Measurements from ENCODE around the gene KDM5C.
"Not testable (repeated sequence)": the region's sequence is repeated elsewhere in the genome, so short reads cannot be mapped to it uniquely, and the experiment has no call there.

KDM5C gene

DNA sequence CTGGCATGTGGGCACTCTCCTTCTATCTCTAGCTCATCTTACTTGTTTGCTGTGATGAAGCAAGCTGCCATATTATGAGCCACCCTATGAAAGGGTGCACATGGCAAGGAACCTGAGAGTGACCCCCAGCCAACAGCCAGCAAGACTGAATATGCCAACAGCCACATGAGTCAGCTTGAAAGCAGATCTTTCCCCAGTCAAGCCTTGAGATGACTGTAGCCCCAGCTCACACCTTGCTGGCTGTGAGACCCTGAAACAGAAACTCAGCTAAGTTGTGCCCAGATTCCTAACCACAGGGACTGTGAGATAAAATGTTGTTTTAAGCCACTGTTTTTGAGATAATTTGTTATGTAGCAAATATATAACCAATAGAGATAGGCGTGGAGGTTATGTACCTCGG, 36.2 kb downstream of the KDM5C start:
- no peak for DNase-seq

DNA sequence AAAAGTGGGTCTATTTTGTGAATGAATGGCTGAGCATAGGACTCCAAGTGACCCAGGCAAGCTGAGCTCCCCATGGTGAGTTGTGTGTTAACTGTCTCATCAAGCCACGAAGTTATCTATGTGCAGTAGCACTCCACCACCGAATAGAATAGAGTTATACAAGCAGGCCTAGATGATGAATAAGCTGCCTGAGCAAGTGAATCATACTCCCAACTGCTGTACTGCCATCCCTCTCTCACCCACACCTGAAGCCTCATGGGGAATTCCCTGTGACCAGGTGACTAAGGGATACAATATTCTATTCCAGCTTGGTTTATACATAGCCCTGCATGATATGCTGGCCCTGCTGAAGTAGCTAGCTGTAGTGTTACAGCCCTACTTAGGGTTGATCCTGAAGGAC, 38.7 kb downstream of the KDM5C start:
- DNase-seq = no peak

DNA sequence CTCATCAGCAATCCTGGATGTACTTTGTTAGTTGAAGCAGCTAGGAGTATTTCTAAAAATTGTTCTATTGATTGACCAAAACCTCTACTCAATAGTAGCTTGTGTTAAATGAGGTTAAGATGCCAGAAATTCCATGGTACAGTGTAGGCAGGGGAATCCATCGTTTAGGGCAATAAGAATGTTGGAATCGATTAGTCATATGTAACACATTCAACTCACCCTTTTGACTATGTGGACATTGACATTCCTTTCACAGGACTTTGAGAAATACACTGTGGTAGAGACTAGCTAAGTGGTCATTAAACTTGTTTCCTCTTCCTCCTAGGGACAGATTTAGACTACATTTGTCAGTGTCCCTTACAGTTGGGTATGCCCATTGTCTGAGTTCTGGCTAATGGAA, 40.2 kb downstream of the KDM5C start:
- DNase-seq = no peak

DNA sequence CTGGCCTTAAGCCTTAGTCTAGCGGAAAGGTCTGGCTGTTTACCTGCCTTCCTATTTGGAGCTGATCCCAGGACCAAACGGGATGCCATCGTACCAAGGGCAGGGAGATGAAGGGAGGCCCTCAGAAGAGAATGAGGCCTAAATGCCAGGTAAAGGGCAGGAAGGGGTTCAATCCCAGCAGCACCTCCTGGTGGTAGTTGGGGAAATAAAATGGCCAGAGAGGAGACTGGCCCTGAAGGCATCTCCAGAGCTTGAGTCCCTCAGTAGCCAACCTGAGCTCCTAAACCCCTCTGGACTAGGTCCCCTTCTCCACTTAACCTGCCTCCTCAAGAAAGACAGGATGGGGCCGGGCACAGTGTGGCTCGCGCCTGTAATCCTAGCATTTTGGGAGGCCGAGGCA, 53.7 kb downstream of the KDM5C start:
- DNase-seq = no peak

DNA sequence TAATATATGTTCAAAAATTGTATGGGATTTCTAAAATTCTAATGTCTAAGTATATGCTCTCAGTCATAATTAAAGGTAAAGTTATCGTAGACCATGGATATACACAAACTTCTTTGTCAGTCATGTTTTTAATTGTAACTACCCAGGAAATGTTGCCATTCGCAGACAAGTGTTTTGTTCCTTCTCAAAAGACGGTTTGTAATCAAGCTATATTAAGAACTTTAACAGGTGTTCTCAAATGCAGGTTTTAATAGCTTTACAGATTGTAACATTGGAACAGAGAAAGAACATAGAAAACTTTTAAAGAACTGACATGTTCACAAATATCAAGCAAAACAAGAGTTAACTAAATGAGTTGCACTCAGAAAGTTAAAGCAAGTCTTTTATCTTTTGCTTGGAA, 58.9 kb downstream of the KDM5C start:
- no peak for DNase-seq

DNA sequence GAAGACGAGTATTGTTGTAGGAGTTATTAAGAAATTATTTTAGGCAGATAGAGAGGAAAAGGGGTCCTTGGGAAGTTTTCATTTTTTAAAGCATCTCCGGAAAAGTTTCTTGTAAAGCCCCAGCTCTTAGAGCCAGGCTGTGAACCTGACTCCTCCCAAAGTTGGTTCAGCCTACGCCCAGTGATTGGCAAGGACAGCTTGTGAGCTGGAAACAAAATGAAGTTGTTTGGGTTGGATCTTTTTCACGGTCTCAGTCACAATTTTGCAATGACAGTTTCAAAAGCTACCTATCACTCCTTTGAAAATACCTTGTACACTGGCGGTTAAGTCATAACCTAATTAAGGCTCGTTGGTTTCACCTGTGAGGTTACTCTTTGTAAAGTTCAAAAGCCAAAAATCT, 60.4 kb downstream of the KDM5C start:
- DNase-seq = not testable (repeated sequence)

DNA sequence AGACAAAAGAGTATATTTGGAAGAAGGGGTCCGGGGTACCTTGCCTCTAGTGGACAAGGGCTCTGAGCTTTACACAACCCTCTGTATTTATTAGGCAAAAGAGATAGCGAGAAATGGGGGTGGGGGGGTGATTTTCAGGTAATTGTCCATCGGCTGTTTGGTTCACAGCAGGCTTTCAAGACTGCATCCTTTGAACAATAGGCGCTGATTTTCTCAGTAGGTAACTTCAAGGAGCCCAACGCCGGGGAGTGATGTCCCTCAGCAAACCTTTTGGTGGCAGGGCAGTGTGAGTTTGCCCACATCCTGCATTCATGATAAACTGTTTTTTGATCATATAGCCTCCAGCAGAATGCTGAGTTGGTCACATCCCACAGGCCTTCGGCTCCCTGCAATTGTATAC, 61.6 kb downstream of the KDM5C start:
- no peak for DNase-seq

DNA sequence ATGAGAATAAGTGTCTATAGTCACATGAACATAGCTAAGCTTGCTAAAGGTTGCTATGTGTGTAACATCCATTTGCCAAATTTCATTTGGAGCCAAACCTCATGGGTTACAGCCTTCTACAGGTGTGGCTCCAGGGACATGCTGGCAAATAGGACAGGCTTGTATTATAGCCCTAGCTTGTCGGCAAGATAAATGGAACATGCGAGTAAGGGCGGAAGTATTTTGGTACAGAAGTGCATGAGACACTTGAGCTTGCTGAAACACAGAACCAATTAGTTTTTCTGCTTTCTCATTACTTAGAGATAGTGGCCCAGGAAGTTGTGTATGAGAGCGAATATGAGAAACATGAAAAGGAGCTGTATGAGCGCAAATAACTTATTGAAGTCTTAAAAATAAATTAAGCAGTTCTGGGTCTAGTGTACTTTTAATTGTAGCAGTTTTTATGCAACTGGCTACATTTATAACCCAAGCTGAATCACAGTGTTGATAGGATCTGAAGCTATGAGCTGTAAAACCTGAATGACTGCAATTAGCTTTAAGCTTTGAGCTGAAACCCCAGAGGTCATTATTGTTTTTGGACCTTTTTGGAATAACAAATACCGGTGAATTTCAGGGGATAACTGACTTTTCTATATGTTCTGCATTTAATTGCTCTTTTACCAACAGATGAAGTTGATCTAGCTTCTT, 64.6 kb downstream of the KDM5C start:
- DNase-seq = no peak

DNA sequence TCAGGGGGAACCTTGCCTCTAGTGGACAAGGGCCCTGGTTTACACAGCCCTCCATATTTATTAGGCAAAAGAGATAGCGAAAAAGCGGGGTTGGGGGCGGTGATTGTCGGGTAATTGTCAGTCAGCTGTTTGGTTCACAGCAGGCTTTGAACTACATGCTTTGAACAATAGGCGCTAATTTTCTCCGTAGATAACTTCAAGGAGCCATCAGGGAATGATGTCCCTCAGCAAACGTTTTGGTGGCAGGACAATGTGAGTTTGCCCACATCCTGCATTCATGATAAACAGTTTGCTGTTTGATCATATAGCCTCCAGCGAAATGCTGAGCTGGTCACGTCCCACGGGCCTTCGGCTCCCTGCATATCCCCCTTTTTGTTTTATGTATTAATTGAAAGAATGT, 65.8 kb downstream of the KDM5C start:
- no peak for DNase-seq

DNA sequence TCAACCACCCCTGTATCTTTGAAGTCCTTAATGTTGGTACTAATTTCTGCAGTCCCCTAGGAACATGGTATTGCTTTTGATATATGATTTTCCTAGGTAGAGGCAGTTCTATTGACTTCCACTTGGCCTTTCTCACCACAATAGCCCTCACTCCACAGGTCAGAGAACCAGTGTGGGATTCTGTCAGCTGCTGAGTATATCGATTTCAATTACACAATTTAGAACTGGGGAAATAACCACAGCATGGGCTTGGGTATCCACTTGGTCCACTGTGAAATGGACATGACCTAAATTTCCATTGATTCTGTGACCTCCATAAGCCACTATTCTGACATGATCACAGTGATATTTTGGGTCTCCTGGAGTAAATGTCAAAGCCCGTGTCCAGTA, 68.8 kb downstream of the KDM5C start:
- no peak for DNase-seq

DNA sequence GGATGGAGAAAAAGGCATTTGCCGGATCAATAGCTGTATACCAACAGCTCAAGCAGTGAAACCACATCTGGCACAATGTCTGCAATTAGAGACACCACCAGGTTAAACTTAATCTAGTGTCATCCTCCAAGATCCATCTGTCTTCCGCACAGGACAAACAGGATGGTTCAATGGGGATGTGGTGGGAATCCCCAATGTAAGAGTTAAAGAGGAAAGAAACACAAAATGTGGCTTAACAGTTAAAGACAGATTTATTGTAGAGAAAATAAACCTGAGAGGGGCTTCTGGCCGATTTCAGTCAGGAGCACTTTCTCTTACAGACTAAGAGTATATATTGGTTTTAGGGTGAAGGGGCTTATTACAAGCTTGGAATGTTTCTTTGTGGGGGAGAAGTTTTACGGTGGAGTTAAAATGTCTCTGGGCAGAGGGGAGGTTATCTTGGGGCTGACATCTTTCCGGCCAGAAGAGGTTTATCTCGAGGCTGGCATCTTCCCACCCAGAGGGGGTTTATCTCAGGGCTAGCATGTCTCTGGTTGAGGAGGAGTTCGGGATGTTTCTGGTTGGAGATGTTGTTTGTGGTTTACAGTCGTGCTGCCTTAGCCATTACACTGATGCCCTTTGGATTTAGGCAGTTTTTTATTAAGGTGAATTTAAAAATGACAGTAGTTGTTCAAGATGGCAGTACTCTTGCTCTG, 69.3 kb downstream of the KDM5C start:
- no peak for DNase-seq

DNA sequence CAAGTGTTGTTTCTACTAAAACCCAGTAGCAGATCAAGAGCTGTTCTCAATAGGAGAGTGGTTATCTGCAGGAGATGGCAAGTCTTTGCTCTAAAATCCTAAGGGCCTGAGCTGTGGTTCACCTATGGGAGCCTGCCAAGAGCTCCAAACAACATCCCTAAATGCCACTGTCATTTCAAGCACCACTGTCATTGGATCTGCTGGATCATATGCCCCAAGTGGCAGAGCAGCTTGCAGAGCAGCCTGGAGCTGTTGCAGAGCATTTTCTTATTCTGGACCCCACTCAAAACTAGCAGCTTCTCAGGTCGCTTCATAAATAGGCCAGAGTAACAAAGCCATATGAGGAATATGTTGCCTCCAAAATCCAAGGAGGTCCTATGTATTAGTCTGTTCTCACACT, 71.4 kb downstream of the KDM5C start:
- DNase-seq = no peak

Measured in femur (tissue), 1 donor.